GM21423 (cell line): ENCODE measurements around the gene RALGAPA2.
A peak's percentile ranks its signal among the peaks of the same experiment; 100 is the strongest.
"Not testable (repeated sequence)": the region's sequence is repeated elsewhere in the genome, so short reads cannot be mapped to it uniquely, and the experiment has no call there.

Source experiments
- ATAC-seq: cut with Tn5 transposase; IDR thresholded peaks from one replicate; pipeline ENCODE4 v1.9.1; 2021; ENCODE audit warnings: mild to moderate bottlenecking, moderate library complexity; ENCODE audit not compliant: unreplicated experiment

RALGAPA2 gene

DNA sequence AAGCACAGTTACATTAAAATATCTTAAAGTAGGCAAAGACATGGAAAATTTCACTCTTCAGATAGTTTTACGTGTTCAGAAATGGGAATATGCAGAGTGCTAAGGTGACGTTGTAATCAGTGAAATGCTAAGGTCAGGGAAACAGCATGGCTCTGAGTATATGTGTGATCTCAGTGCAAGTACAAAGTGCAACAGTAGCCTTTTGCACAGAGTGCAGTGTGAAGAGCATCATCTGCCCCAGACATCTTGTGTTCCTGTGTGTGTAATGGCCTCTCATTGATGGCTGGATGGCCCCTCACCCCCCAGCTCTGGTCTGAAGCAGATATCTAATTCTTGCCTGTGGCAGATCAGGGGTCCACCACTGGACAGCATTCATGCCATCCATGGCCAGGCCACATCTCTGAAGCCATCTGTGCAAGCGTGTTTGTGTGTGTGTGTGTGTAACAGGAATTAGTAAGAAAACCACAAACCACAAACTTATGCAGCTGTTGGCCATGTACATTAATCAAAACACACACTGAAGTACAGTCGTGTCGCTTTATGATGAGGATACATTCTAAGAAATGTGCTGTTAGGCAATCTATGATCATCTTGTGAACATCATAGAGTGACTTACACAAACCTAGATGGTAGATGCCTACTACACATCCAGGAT lies 165.1 kb downstream of the RALGAPA2 start:
- ATAC-seq, result no peak

GRCh38 chr20:20546402-20546801 lies 166.0 kb downstream of the RALGAPA2 start:
- ATAC-seq, result no peak

DNA sequence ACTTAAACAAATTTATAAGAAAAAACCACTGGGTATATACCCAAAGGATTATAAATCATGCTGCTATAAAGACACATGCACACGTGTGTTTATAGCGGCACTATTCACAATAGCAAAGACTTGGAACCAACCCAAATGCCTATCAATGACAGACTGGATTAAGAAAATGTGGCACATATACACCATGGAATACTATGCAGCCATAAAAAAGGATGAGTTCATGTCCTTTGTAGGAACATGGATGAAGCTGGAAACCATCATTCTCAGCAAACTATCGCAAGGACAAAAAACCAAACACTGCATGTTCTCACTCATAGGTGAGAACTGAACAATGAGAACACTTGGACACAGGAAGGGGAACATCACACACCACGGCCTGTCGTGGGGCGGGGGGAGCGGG lies 169.1 kb downstream of the RALGAPA2 start:
- ATAC-seq, result not testable (repeated sequence)

- no peak for ATAC-seq
Observed at GRCh38 chr20:20536240-20536933, 176.1 kb downstream of the RALGAPA2 start.

- no peak for ATAC-seq
Observed at GRCh38 chr20:20535051-20535450, 177.4 kb downstream of the RALGAPA2 start.

- ATAC-seq, result no peak
Observed at GRCh38 chr20:20531283-20531682, 181.2 kb downstream of the RALGAPA2 start.

GRCh38 chr20:20530428-20531151 lies 181.9 kb downstream of the RALGAPA2 start:
- no peak for ATAC-seq

DNA sequence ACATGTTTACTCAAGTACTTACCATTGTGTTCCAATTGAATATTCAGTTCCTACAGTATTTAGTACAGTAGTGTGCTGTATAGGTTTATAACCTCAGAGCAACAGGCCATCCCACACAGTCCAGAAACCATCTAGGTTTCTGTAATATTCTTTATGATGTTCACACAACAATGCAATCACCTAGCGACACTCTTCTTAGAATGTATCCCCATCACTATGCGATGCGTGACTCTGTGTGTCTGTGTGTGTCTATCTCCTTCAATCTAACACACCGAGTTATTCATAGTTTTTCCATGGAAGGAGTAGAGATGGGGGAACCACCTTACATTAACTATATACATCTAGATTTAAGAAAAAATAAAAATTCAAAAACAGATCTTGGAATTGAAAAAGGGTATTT lies 182.8 kb downstream of the RALGAPA2 start:
- no peak for ATAC-seq

- ATAC-seq, result no peak
Observed at GRCh38 chr20:20528861-20529260, 183.6 kb downstream of the RALGAPA2 start.

DNA sequence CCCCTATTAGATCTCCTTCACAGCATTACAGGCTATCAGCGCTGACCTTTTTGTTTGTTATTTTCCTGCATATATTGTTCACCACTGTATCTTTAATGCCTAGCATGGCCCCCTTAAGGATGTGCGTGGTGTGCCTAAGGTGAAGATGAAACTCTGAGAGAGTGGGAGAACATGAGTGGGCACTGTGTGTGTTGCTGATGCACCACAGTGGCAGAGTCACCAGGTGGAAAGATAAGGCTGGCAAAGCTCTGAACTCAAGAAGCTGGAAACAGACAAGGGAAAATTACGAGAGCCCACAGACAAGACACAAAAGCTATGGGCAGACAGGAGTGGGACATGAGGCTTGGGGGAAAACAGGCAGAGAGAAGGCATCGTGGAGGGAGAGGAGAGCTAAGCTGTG lies 184.8 kb downstream of the RALGAPA2 start:
- ATAC-seq, result no peak

DNA sequence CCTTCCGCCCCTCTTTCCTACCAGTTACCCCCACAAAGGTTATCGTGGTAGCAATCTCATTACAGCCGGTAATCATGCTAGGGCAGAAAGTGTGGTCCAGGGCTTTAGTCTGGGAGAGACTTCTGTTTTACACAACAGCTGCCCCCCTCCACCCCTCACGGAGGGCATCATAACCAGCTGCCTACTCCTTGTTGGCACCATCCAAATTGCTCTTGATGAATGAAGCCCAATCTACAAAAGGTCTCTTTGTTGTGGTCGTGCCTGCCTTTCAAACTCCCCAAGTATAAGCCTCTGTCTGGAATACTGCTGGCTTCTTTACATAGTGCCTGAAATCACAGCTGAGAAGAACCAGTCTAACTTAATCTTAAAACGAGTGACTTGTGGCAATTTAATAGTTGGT lies 186.7 kb downstream of the RALGAPA2 start:
- ATAC-seq, result no peak

DNA sequence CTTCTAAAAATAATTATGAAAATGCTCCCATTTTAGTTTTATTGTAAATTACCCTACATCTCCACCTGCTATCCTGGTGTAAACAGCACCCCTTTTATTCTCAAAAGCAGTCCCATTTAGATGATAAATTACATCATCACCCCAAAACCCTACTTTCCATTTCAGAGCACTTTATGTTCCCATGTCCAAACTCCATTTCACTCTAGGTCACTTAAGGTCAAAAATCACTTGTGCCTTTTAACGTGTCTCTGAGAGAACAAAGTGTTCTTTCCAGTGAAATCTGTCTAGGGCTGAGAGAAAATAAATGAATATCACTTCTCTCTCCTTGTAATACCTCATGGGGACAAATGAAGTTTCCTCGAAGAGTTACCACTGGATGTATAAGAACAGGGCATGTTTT lies 187.2 kb downstream of the RALGAPA2 start:
- no peak for ATAC-seq

DNA sequence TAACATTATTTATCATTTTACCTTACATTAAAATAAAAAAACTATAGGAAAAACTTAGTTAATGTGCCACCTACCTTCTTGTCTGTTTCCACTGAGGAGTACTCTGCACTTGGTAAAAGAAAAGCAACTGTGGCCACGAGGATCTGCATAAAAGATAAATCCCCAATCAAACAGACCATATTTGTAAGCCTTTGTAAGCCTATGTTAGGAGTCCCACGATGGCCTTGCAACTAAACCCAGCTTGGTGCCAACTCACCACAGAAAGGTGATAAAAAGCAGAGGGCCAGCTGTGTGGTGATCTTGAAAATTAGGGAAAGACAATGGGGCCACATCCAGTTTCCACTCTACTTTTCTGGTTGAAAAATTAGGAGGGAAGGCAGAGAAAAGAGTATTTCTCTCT lies 187.7 kb downstream of the RALGAPA2 start:
- ATAC-seq, result no peak

GRCh38 chr20:20521736-20522135 lies 190.7 kb downstream of the RALGAPA2 start:
- ATAC-seq, result no peak

- ATAC-seq, result no peak
Observed at GRCh38 chr20:20520776-20521175, 191.7 kb downstream of the RALGAPA2 start.

GRCh38 chr20:20519269-20519668 lies 193.2 kb downstream of the RALGAPA2 start:
- no peak for ATAC-seq

GRCh38 chr20:20518263-20518662 lies 194.2 kb downstream of the RALGAPA2 start:
- ATAC-seq, result peak; percentile 57

DNA sequence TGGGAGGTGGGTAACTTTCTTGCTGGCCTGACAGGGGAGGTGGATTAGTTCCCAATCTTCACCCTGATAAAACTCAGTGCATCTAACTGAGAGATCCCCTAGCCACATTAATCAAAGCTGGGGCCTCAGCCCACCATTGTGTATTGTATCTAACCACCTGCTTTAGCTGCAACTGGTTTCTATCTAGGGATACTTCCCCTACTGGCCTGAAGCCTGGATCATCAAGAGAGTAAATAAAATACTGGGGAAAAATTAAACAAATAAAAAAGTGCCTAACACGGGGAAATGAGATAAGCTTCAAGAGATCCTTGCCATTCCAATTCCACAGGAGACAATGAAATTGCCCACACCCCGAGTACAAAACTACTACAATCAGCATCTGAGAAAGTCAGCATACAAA lies 195.1 kb downstream of the RALGAPA2 start:
- no peak for ATAC-seq

- ATAC-seq, result no peak
Observed at GRCh38 chr20:20513720-20514119, 198.7 kb downstream of the RALGAPA2 start.

GRCh38 chr20:20505554-20505953 lies 206.9 kb downstream of the RALGAPA2 start:
- peak; percentile 72 for ATAC-seq

DNA sequence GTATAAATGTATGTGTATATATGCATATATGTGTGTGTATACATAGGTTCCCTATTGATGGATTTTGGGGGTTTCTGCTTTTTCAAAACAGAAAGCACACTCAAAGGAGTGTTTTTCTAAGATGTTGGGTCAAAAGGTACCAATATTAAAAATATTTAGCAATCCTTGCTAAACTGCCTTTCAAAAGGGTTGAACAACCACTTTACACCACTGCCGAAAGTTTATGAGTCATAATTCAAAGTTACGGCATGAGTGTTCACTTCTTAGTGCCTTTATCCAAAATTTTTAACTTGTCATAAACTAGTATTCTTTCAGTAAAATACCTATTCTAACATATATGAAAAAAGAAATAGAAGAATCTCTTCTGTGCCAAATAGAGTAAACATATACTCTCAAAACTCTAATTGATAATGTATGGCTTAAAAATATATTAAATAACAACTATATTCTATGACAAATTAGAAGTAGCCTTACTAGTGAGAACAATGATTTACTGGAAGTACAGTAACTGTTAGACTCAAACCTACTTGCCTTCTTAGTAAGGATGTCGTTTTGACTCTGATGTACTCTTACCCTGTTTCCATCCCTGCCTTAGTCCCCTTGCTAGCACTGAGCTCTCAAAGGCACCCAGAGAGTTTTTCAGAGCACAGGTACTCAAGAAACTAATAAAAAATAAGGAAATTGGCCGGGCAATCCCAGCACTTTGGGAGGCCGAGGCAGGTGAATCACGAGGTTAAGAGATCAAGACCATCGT lies 208.5 kb downstream of the RALGAPA2 start:
- no peak for ATAC-seq
